Endothelial cell of umbilical vein (primary cell): ENCODE measurements around the gene RNF25.

ENCODE experiments used
- CTCF ChIP-seq, 2 donors: IDR thresholded peaks; 1 replicate in 1 of 2; 2 replicates in 1 of 2; pipeline ENCODE4 v1.5.1; 2011; ENCODE audit warnings: low read length in 2 of 2, mild to moderate bottlenecking in 2 of 2, moderate library complexity in 2 of 2, control low read depth in 1 of 2, inconsistent platforms in 1 of 2, low read depth in 1 of 2; ENCODE audit not compliant: insufficient read depth in 1 of 2; ENCODE audit errors: extremely low read depth in 1 of 2
- POLR2A ChIP-seq: IDR thresholded peaks from 2 replicates; pipeline ENCODE4 v1.6.1; 2012; ENCODE audit warnings: low read depth, mild to moderate bottlenecking, control low read depth, low read length

GRCh38 chr2:218622606-218623365 is 49.0 kb downstream of the RNF25 start:
- TF ChIP-seq CTCF (IDR thresholded peaks at IDR 0.05; ENCODE audit: extremely low read depth in 1 of 2, insufficient read depth in 1 of 2, low read depth in 1 of 2, low read length in 2 of 2), result no peak
- TF ChIP-seq POLR2A, result no peak
